ENCODE measurements around the gene HIVEP2.

HIVEP2 gene

GRCh38 chr6:142953373-142954273, 8.6 kb upstream of the HIVEP2 start:
- Mint-ChIP-seq H3K27ac (no peak overlapping the region), H3K36me3 (ENCODE audit: low read depth) (no peaks in the 10 kb centered on the region), H3K27me3 (ENCODE audit: low read depth) (peaks cover 3% of the 10 kb centered on the region), H3K9me3 (no peaks in the 10 kb centered on the region), H3K4me3 (no peak overlapping the region), H3K4me1 (ENCODE audit: low read depth) (no peaks in the 10 kb centered on the region)
- no peak for DNase-seq (ENCODE audit: low spot score)

DNA sequence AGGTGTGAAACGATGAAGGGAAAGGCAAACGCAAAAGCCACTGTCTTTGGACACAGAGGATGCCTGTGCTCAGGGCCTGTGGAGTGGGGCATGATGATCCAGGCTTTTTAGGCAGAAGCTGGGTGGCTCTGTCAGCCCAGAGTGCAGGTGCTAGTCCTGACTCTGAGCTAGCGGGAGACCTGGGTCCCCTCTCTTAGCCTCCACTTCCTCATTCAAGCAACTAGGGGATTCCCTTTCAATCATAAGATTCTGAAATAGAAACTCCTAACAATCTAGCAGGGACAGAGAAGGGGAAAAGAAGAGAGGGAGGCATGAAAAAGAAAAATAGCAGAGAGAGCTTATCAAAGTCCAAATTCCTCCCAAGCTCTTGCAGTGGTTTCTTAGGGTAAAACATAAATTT, 7.6 kb upstream of the HIVEP2 start:
- peaks cover 3% of the 10 kb centered on the region for H3K27me3 Mint-ChIP-seq (ENCODE audit: low read depth)

DNA sequence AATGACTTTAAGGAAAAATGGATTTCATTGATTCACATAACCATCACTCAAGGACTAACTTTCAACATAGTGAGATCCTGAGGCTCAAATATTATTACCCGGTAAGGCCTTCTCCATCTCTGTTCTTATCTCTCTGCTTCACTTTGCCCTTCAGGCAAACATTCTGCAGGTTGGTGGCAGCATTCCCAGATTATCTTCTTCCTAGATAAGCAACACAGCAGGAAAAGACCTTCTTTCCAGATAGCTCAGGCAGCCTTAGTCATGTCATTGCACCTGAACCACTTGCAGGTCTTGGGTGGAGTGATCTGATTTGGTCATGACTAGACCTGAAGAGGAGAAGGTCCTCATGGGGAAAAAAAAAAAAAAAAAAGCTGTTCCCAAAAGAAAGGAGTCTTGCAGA, 5.3 kb upstream of the HIVEP2 start:
- Mint-ChIP-seq H3K27ac (no peak overlapping the region), H3K27me3 (ENCODE audit: low read depth) (peaks cover 3% of the 10 kb centered on the region), H3K36me3 (ENCODE audit: low read depth) (no peaks in the 10 kb centered on the region), H3K4me1 (ENCODE audit: low read depth) (peaks cover 6% of the 10 kb centered on the region), H3K9me3 (no peaks in the 10 kb centered on the region), H3K4me3 (no peak overlapping the region)
- no peak for DNase-seq (ENCODE audit: low spot score)

More for the DNA sequence above, 7.6 kb upstream of the HIVEP2 start:
- peaks cover 5% of the 10 kb centered on the region for H3K4me1 Mint-ChIP-seq (ENCODE audit: low read depth)
- no peaks in the 10 kb centered on the region for H3K9me3 Mint-ChIP-seq
- no peak overlapping the region for H3K4me3 Mint-ChIP-seq
- no peaks in the 10 kb centered on the region for H3K36me3 Mint-ChIP-seq (ENCODE audit: low read depth)
- no peak for DNase-seq (ENCODE audit: low spot score)
- H3K27ac Mint-ChIP-seq: no peak overlapping the region

- H3K4me1 Mint-ChIP-seq (ENCODE audit: low read depth): peaks cover 15% of the 10 kb centered on the region
- peak overlapping the region; percentile 78 for H3K27ac Mint-ChIP-seq
- no peaks in the 10 kb centered on the region for H3K36me3 Mint-ChIP-seq (ENCODE audit: low read depth)
- no peaks in the 10 kb centered on the region for H3K9me3 Mint-ChIP-seq
- H3K4me3 Mint-ChIP-seq: peak overlapping the region; percentile 79
- H3K27me3 Mint-ChIP-seq (ENCODE audit: low read depth): peaks cover 3% of the 10 kb centered on the region
- no peak for DNase-seq (ENCODE audit: low spot score)
Measured at GRCh38 chr6:142947714-142948480, 2.9 kb upstream of the HIVEP2 start.

GRCh38 chr6:142946924-142947713, 2.1 kb upstream of the HIVEP2 start:
- Mint-ChIP-seq H3K27ac (peak overlapping the region; percentile 90), H3K4me1 (ENCODE audit: low read depth) (peaks cover 22% of the 10 kb centered on the region), H3K4me3 (peak overlapping the region; percentile 91), H3K9me3 (no peaks in the 10 kb centered on the region), H3K36me3 (ENCODE audit: low read depth) (no peaks in the 10 kb centered on the region), H3K27me3 (ENCODE audit: low read depth) (peaks cover 3% of the 10 kb centered on the region)
- peak; percentile 82 for DNase-seq (ENCODE audit: low spot score)

DNA sequence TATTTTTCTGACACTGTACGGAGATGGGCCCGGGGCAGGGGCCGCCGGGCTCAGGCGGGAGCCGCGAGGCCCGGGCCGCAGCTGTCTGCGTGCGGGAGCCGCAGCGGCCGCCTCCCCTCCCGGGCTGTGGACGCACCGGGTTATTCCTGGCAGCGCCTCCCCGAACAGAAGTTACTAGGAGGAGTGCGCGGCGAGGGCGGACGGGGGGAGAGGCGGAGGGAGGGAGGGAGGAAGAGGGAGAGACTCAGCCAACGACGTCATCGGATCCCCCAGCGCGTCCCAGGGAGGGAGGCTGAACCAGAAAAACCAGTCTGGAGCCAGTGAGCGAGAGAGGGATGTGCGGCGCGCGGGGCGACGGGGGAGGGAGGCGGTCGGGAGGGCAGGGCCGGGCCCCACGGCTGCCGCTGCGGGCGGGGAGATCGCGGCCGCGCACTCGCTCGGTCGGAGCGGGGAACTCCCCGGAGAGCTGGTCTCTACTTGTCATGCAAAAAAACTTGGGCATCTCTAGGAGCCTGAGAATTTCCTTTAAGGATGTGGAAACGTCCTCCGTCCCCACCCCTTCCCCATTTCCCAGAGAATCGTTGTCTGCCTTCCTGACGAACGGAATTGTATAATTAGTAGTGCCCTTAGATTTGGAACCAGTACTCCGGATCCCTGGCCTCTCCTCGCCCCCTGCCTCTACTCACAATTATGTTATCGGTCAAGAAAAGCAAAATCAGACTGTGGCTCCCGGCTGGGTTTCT, 1.4 kb upstream of the HIVEP2 start:
- Mint-ChIP-seq H3K9me3 (no peaks in the 10 kb centered on the region), H3K4me1 (ENCODE audit: low read depth) (peaks cover 29% of the 10 kb centered on the region), H3K4me3 (peak overlapping the region; percentile 91), H3K27me3 (ENCODE audit: low read depth) (no peaks in the 10 kb centered on the region), H3K36me3 (ENCODE audit: low read depth) (no peaks in the 10 kb centered on the region), H3K27ac (peak overlapping the region; percentile 90)
- DNase-seq (ENCODE audit: low spot score): peak; percentile 85

DNA sequence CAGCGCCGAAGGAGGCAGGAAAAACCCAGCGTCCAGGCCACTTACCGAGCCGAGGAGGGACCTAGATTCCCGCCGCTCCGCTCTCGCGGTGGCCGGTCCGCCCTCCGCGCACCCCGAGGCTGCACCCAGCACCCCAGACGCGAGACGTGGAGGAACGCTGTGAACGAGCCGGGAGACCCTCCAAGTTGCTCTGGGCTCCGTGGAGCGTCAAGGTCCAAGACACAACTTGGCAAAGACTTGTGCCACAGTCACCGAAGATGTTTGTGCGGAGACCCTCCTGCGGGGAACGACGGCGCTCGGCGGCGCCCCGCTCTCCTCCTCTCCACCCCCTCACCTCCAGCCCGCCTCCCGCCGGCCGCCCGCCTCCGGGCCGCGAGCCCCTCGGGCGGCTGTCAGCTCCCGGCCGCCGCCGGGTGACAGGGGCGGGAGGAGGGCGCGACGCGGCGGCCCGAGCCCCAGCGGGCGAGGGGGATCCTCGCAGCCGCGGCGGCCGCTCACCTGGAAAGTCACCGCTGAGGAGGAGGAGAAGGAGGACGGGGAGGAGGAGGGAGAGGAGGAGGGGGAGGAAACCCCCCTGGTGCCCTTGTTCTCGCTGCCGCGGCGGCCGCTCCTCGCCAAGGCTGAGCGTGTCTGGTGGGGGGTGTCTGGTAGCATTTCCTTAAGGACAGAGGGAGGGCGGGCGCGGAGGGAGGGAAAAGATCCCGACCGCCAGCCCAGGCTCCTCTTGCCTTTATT, 637 bp upstream of the HIVEP2 start:
- H3K9me3 Mint-ChIP-seq: no peaks in the 10 kb centered on the region
- peak overlapping the region; percentile 88 for H3K27ac Mint-ChIP-seq
- H3K4me3 Mint-ChIP-seq: peak overlapping the region; percentile 91
- peak; percentile 47 for DNase-seq (ENCODE audit: low spot score)
- H3K27me3 Mint-ChIP-seq (ENCODE audit: low read depth): no peaks in the 10 kb centered on the region
- peaks cover 35% of the 10 kb centered on the region for H3K4me1 Mint-ChIP-seq (ENCODE audit: low read depth)
- H3K36me3 Mint-ChIP-seq (ENCODE audit: low read depth): no peaks in the 10 kb centered on the region

- no peaks in the 10 kb centered on the region for H3K9me3 Mint-ChIP-seq
- no peaks in the 10 kb centered on the region for H3K36me3 Mint-ChIP-seq (ENCODE audit: low read depth)
- peak overlapping the region; percentile 99 for H3K4me3 Mint-ChIP-seq
- H3K27me3 Mint-ChIP-seq (ENCODE audit: low read depth): no peaks in the 10 kb centered on the region
- H3K4me1 Mint-ChIP-seq (ENCODE audit: low read depth): peaks cover 41% of the 10 kb centered on the region
- H3K27ac Mint-ChIP-seq: peak overlapping the region; percentile 100
- peak; percentile 86 for DNase-seq (ENCODE audit: low spot score)
Measured at GRCh38 chr6:142944124-142945048, 590 bp downstream of the HIVEP2 start.

GRCh38 chr6:142943711-142944123, 1.3 kb downstream of the HIVEP2 start:
- Mint-ChIP-seq H3K9me3 (no peaks in the 10 kb centered on the region), H3K4me3 (peak overlapping the region; percentile 99), H3K27me3 (ENCODE audit: low read depth) (no peaks in the 10 kb centered on the region), H3K27ac (peak overlapping the region; percentile 100), H3K36me3 (ENCODE audit: low read depth) (no peaks in the 10 kb centered on the region), H3K4me1 (ENCODE audit: low read depth) (peaks cover 46% of the 10 kb centered on the region)
- DNase-seq (ENCODE audit: low spot score): peak; percentile 46

DNA sequence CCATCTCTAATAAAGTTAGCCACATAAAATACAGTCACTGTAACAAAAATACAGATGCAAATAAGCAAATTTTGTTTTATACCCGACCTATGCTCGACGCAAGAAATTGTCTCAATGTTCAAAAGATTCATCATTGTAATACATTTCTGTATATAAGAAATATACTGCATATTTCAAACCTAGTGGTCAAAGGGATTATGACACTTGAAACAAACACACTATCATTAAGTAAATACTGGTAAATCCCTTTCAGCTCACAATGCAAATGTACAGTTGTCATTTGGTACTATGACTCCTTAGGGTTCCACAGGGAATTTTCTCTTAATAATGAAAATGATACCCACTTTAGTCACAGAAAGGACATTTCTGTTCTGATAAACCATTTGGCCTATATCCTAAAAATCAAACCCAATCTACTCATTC, 2.2 kb downstream of the HIVEP2 start:
- Mint-ChIP-seq H3K4me3 (peak overlapping the region; percentile 99), H3K9me3 (no peaks in the 10 kb centered on the region), H3K4me1 (ENCODE audit: low read depth) (peaks cover 51% of the 10 kb centered on the region), H3K27me3 (ENCODE audit: low read depth) (no peaks in the 10 kb centered on the region), H3K27ac (peak overlapping the region; percentile 100), H3K36me3 (ENCODE audit: low read depth) (peaks cover 3% of the 10 kb centered on the region)
- no peak for DNase-seq (ENCODE audit: low spot score)

GRCh38 chr6:142942238-142942637, 2.7 kb downstream of the HIVEP2 start:
- peaks cover 3% of the 10 kb centered on the region for H3K36me3 Mint-ChIP-seq (ENCODE audit: low read depth)
- H3K27ac Mint-ChIP-seq: no peak overlapping the region
- H3K9me3 Mint-ChIP-seq: no peaks in the 10 kb centered on the region
- H3K4me1 Mint-ChIP-seq (ENCODE audit: low read depth): peaks cover 49% of the 10 kb centered on the region
- H3K4me3 Mint-ChIP-seq: peak overlapping the region; percentile 99
- H3K27me3 Mint-ChIP-seq (ENCODE audit: low read depth): no peaks in the 10 kb centered on the region
- DNase-seq (ENCODE audit: low spot score): no peak

DNA sequence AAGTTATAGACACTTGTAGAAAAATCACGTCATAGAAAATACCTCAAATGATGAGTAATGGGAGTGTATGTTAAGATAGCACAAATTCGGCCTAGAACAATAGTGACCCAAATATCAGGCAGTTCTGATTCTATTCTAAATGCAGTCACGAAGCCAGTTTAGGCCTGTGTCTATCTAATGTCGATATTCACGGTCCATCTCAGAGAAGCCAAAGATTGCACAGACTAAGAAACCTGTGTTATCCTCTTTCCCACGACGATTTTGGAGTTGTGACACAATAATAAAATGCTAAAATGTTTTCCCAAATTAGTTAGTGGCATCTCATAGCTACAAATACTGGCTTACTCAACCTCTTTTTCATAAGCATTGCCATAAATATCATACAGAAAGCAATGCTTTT, 4.0 kb downstream of the HIVEP2 start:
- Mint-ChIP-seq H3K4me3 (peak overlapping the region; percentile 22), H3K27ac (peak overlapping the region; percentile 19), H3K4me1 (ENCODE audit: low read depth) (peaks cover 52% of the 10 kb centered on the region), H3K9me3 (no peaks in the 10 kb centered on the region), H3K27me3 (ENCODE audit: low read depth) (no peaks in the 10 kb centered on the region), H3K36me3 (ENCODE audit: low read depth) (peaks cover 10% of the 10 kb centered on the region)
- DNase-seq (ENCODE audit: low spot score): no peak

Data from T-helper 2 cell treated with Interferon-gamma antibody and Interleukin-4, amounts not matched to agents 5 μg/mL and 100 μg/mL, for 36 hours (primary cell).